ENCODE measurements around the gene PCYT2.
A peak's percentile ranks its signal among the peaks of the same experiment; 100 is the strongest.

PCYT2 gene

DNA sequence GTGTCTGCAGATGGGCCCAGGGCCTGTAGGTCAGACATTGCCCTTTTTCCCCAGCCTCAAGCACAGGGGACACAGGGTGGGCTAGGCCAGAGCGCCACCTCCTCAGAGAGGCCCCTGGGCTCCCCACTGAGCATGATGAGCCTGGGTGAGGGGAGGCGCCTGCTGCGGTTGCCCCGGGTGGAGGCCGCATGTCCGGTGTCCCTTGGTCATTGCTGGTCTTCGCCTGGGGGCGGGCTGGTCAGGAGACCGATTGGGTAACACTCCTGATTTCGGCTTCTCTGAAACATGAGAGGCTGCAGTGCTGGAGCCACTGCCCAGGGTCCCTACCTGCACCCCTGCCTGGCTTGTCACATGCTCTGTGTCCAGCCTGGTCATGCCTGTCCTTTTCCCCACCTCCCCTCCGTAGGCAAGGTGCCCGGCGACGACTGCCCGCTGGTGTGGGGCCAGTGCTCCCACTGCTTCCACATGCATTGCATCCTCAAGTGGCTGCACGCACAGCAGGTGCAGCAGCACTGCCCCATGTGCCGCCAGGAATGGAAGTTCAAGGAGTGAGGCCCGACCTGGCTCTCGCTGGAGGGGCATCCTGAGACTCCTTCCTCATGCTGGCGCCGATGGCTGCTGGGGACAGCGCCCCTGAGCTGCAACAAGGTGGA, 11.6 kb downstream of the PCYT2 start:
- no peak for DNase-seq

DNA sequence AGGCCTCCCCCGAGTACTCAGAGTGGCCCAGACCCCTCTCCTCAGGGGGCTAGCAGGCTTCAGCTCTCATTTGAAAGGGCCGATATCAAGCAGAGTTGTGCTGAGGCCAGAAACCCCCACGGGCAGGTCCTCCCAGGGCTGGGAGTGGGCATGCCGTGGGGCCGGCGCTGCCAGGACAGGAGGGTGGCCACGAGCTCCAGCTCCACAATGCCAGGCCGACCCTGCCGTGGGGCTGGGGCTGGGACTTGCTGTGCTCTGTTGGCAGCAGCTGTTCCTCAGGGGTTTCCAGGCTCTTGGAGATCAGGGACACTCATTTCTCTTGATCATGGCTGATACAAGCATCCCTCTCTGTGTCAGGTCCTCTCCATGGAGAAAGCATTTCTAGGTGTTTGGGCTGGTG, 12.3 kb downstream of the PCYT2 start:
- DNase-seq: no peak

DNA sequence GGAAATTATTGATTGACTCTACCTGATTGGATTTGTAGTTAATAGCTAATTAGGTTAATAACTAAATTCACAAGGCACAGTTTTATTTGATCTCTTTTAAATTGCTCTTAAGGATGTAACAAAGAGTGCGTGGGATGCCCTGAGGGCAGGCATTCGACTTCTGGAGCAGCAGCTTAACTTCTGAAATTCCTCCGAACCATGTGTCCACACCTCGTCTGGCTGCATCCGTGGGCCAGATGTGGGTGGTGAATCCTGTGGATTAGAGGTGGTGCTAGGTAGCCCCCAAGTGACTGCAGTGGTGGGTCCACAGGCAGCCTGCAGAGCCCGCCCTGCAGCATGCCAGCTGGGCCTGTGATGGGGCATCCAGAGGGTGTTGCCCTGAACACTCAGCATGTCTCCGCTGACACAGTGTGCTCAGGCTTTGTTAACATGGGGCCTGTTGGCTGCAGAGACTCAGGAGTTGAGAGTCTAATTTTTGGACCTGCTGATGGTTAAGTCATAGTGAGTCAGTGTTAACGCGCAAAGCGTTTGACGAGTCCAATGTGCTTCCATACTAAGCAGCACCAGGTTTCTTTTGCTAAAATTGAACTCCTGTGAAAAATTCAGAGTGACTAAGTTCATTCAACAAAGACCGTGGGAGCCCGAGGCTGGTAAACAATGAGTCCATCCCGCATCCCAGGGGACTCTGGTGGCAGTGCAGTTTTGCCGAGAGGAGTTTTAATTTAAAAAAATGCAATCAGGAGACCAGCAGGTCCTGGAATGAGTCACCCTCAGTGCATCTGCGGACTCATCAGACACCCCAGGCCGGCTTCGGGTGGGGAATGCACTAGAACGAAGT, 13.0 kb downstream of the PCYT2 start:
- no peak for DNase-seq

DNA sequence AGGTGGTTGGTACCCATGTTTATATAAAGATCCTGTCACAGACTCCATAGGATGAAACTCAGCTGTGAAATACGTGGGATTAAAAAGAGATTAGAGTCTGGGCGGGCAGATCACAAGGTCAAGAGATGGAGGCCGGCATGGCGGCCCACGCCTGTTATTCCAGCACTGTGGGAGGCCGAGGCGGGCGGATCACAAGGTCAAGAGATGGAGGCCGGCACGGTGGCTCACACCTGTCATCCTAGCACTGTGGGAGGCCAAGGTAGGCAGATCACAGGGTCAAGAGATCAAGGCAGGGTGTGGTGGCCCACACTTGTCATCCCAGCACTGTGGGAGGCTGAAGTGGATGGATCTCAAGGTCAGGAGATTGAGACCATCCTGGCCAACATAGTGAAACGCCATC, 15.8 kb downstream of the PCYT2 start:
- DNase-seq: no peak

DNA sequence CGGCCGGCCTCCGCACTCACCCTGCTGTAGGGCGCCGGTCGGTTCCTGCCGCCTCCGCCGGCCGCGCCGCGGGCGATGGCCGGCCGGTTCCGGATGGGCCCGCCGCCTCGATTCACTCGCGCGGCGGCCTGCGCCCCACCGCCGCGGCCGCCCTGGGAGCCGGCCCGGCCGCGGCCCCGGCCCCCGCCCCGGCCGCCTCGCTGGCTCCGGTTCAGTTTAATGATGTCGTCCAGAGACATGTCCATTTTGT, 20.0 kb downstream of the PCYT2 start:
- no peak for DNase-seq

DNA sequence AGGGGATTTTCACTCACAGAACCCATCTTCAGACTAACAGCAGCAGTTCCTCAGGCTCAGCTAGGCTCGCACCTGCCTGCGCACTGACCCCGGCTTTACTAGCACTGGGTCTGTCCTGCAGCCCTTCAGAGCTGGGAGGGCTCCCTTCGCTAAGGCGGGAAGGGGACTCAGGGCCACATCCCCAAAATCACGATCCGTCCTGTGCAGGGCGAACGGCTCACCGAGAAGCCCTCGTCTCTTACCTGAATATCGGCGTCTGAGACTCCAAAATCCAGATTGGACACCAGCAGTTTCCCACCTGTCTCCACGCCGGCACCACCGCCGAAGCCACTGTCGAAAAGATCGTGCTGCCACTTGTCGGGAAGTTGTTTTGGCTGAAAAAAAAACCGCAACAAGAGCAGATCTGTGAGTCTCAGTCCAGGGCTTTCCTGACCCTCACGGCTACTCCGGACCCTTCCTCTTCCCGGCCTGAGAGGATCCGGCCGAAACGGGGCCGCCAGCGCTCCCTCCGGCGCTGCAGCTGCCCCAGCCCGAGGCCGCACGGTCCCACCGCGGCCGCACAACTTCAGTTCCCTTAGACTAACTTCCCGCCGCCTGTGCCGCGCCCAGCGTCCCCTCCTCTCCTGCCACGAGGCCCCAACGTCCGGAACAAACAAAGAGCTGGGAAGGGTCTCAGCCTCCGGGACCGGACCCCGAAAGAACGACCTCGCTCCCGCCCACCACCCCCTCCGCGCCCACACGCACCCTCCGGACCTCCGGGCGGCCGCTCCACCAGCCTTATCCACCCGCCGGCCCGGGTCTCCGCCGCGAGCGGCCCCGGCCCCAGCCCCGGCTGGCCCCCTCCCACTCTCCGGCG, 20.5 kb downstream of the PCYT2 start:
- DNase-seq: peak; percentile 22

DNA sequence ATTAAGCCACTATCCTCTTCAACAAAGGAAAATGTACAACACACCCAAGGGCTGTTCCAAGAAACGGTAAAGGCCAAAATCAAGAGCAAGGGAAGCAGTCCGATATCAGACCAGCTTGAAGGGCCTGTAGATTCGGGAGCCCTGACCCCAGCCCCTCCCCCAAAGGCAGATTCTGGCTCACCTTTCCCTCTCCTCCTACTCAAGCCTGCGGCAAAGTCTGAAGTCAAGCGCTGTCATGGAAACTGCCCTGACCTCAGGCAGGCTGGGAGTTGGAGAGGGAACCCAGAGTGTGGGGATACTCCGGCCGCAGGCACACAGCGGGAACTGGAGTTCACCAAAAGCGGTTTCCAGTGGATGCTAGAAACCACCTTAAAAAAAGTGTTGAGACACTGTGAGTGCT, 21.6 kb downstream of the PCYT2 start:
- DNase-seq: no peak

DNA sequence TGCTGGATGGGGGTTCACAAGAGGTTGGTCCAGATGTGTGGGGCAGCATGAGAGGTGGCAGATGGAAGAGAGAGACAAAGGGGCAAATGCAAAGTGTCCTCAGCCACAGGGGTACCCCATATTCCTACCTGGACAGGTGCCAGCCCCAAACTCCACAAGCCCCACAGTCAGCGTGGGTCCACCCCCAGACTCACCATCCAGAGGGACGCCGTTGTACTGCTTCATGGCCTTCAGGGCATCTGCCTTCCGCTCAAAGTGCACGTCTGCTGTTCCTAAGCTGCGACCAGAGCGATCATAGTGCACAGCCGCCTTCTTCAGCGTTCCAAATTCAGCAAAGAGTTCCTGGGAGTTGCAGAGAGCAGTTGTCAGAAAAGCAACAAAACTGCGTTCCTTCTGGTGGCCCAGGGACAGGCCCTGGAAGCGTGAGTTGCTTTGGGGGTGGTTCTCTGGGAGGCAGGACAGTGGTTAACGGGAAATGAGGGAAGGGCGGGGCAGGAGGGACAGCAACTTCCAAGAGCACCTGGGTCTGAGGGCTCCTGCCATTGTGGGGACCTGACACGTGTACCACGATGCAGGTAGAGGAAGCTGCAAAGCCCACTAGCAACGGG, 22.1 kb downstream of the PCYT2 start:
- DNase-seq: no peak

DNA sequence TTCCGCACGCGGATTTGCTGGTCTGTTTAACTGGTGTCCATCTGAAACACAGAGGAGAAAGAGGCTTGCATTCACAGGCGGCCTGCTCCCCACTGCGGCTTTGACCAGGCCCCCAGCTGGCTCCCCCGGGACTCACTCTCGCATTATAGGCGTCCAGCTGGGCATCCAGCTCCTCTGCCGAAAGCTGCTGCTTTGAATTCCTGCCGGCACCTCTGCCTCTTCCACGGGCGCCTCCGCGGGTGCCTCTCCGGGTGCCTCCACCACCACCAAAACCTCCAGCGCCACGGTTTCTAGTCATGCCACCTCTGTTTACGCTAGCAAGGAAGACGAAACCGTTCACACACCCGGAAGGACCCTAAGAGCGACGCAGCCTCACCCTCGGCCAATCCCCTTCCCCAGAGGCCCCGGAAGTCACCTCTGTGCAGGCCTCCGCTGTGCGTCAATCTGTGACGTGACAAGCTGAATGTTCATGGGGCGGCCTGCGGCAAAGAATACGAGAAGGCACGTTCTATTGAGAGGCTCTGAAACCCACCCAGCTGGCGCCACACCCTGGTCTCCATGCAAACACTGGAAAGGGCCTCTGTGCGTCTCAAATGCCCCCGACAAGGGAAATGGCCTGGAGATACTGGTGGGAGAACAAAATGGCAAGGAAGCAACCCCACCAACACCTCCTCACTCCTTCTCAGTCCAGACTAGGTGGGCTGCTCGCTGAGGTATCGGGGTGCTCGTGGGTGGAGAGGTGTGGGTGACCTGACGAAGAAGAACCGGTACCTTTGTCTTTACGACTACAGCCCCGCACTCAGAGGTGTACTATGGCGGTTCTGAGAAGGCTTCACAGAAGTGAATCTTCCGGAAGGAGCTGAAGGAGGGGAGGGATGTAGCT, 22.9 kb downstream of the PCYT2 start:
- DNase-seq: no peak

DNA sequence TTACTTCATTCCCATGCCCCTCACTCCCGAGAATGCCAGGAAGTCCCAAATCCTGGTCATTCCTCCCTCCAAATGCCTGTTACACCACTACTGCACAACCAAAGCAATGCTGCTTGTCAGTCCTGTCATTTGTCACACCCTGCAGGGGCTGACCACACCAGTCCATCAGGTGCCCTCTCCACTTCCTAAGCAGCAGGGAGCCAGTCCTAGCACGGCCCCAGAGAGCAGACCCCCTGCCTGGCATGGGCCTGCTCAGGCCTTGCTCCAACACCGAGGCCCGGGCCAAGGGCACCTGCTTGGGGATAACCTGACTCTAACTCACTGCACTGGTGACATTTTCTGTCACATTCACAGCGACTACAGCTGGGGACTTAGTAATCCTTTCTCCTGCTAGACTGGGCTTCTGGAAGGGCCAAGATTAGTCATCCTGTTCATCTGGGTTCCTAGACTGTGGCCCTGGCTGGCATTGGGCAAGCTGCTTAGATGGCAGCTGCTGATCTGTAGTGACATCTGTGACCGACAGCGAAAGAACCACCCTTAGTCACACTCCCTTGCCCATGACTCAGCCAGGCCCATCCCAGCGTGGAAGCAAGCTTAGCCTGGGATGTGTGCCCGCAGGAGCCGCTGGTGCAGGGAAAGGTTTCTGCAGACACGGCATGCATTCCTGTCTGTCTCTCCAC, 25.2 kb downstream of the PCYT2 start:
- no peak for DNase-seq

DNA sequence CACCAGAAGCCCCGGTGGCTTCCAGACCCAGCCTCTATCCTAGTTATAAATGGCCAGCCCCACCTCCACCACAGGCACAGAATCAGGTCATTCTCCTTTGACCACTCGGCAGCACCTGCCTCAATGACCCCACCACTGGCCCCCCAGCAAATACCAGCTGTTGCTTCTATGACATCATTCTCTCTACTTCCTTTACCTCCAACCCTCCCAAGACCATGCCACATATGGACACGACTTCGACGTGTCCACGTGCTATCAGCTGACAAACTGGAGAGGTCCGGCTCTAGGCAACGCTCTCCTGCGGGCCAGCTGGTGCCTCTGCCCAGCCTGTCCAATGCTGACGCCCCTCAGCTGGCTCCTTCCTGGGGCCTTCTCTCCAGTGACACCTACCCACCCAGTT, 25.7 kb downstream of the PCYT2 start:
- no peak for DNase-seq

DNA sequence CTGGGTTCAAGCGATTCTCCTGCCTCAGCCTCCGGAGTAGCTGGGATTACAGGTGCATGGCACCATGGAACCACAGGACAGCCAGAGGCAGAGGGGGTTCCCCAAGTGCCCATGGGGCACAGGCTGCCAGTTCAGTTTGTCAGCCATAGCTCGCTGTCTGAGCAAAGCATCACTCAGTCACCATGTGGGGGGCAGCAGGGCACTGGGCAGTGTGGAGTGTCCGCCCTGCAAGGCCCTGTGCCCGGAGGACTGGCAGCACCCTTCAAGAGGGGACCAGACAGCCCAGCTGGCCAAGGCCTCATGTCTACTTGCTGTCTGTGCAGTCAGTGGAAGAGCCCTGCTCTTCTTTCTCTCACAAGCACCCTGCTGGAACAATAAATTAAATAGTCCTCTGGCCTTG, 26.2 kb downstream of the PCYT2 start:
- no peak for DNase-seq

DNA sequence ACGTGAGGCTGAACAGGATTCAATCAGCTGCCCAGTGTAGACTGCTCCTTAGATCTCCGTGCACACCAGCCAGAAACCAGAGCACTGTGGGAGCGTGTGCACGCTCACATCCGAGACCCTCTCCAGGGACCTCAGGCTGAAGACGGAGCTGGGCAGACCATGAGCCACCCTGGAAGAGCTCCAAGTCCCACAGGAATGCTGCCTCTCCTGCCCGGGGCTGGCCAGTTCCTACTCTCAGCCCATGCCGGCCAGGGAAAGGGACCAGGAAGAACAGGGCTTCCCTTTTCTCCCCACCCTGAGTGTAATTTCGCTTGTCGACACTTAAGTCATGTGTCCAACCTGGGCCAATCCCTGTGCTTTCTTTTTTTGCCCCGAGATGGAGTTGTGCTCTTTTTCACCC, 26.7 kb downstream of the PCYT2 start:
- no peak for DNase-seq

DNA sequence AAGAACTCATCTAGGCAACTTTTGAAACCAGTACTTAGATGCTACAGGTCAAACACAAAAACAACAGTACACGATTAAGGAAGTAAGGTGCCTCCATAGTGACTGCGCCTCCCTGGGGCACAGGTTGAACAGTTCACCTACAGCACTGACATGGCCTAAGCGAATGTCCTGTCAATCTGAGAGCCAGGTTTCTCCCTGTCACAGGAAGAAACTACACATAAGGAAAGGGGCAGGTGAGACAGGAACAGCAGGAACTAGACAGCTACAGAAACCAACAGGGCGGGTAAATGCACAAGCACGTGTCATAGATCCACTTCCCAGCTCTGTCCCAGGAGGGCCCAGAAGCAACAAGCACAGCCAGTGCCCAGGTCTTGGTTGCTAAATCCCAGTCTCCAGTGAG, 32.1 kb downstream of the PCYT2 start:
- DNase-seq: no peak

DNA sequence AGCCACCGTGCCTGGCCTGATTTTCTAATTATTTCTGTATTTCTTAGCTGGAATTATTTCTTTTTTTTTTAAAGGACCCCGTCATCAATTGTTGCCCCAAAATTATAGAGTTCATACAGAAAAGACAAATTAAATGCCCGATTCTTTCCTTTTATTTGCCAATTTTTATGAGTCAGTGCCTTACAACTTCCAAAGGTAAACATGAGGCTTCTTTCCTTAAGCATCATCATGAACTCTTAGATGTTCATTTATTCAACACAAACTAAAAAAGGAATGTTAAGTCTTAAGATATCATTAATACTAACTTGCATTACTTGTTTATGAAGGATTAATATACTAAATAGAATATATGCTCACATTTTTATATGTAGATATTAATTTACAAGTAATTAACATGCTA, 32.9 kb downstream of the PCYT2 start:
- no peak for DNase-seq

DNA sequence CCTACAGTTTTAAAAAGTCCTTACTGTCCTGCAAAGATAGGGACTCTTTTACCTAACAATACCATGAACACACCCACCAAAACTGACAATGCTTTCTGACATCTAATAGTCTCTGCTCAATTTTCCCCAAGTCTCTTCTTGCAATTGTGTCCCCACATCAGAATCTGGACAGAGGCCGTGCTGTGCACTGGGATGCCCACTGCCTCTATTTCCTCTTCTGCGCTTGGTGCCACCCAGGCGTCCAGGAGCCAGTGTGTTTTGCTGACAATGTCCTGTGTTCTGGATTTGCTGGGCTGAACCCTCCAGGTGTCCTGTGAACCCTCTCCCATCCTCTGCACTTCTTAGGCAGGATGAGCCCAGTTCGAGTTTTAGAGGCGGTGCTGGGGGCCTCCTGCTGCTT, 33.6 kb downstream of the PCYT2 start:
- no peak for DNase-seq

DNA sequence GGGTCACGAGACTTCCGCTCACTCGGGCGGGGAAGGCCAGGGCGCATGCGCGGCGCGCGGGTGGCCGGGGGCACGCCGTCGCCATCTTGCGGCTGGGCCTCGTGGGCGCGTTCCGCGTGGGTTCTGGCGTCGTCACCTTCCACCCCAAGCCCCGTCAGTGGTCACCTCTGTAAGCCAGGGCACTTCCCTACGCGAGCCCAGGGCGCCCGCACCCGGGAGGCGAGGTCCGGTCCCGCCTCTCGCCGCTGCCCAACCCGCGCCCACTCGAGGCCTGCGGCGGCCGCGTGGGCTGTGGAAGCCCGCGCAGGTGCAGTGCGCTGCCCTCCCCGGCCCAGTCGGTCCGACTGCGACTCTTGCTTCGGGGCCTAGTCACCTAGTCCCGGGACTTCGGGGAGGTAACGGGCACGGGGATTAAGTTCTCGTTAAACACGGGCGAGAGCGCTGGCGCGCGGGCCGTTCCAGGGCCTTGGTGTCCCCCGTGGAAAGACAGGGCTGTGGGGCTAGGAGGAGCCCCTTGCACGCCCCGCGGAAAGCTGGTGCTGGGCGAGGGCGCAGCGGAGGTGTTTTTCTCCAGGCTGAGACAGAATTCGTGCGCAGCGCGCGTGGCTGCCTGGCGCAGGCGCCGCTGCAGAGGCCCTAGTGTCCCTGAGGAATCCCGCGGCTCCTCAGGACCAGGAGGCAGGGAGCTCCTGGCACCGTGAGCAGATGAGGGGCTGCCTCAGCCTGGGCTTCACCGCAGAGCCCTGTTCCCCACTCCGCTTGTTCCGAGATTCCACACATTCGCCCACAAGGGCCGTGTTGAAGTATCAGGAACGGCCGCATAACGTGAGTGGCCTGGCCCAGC, 39.6 kb downstream of the PCYT2 start:
- DNase-seq: peak; percentile 97

DNA sequence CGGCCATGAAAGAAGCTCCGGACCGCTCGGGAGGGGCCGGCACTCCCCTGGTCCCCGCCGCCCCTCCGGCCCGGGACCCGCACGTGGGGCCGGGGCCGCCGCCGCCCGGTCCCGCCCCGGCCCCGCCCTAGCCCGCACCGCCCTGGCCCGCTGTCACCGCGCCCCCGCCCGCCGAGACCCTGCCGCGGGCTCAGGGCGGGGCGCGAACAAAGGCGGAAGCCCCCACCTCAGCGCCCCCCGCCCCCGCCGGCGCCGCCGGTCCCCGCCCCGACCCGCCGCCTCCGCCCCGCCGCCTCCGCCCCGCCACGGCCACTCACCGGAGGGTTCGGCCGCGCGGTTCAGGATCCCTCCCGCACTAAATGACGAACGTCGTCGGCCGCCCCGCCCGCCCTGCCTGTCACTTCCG, 40.2 kb downstream of the PCYT2 start, which contains the start of gene ARHGDIA:
Gene ARHGDIA (minus strand): TSS at position 357 of the 406 bp plus-strand sequence. CDS start 1,407 bp downstream, outside the sequence.
- no peak for DNase-seq

DNA sequence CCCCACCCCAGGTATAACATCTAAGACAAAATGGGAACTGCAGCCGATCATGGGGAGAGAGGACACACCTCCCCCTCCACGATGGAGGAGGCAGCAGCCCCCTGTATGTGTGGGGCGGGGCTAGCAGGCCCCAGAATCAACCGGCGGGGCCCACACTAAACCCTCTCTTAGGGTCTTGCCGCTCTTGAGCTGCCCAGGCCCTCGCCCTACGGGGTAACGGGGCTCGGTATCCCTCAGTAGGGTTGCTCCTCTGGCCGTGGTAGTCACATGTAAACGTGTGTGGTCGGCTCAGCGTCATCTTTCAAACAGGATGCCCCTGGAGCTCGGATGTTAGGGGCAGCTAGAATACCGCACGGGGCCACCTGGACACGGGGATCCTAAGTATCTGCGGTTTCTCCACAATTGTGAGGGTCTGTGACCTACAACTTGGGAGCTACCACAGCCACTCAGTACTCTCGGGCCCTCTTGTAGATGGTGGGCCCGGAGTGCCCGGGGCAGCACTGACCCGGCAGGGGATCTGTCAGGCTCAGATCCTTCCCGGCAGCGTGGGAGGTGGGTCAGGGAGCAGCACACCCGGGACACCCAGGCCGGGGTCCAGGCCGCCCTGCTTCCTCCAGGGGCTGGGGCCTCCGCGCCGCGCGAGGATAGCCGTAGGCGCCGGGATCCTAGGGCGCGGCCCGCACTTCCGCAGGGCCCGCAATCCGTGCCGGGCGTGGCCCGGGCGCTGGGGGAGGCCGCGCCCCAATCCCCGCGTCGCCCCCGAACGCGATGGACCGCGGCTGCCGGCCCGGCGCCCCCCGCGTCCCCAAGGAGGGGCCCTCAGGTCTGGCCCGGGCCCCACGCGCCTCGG, 40.8 kb downstream of the PCYT2 start:
- peak; percentile 52 for DNase-seq

Measured in CD4-positive, alpha-beta T cell treated with Interleukin-17A for 4 hours (primary cell).